GM18868 (cell line): ENCODE measurements around the gene CDC42BPA.
"Not testable (repeated sequence)": the region's sequence is repeated elsewhere in the genome, so short reads cannot be mapped to it uniquely, and the experiment has no call there.

Experiments used
- ATAC-seq: cut with Tn5 transposase; IDR thresholded peaks from one replicate; pipeline ENCODE4 v1.9.1; 2021; ENCODE audit warnings: mild to moderate bottlenecking, moderate library complexity; ENCODE audit not compliant: unreplicated experiment

The CDC42BPA gene

GRCh38 chr1:226973371-226973897 is 344.9 kb downstream of the CDC42BPA start:
- no peak for ATAC-seq

GRCh38 chr1:226972931-226973330 is 345.4 kb downstream of the CDC42BPA start:
- ATAC-seq = no peak

GRCh38 chr1:226971765-226972164 is 346.5 kb downstream of the CDC42BPA start:
- ATAC-seq = no peak

- no peak for ATAC-seq
Observed at GRCh38 chr1:226967665-226968064, 350.6 kb downstream of the CDC42BPA start.

- ATAC-seq = no peak
Observed at GRCh38 chr1:226966683-226967082, 351.6 kb downstream of the CDC42BPA start.

GRCh38 chr1:226965581-226966440 is 352.5 kb downstream of the CDC42BPA start:
- no peak for ATAC-seq

- ATAC-seq = no peak
Observed at GRCh38 chr1:226964611-226965486, 353.4 kb downstream of the CDC42BPA start.

GRCh38 chr1:226964068-226964425 is 354.2 kb downstream of the CDC42BPA start:
- ATAC-seq = no peak

GRCh38 chr1:226962421-226963391 is 355.6 kb downstream of the CDC42BPA start:
- ATAC-seq = no peak

GRCh38 chr1:226960944-226961765 is 357.1 kb downstream of the CDC42BPA start:
- no peak for ATAC-seq

- no peak for ATAC-seq
Observed at GRCh38 chr1:226960256-226960655, 358.0 kb downstream of the CDC42BPA start.

GRCh38 chr1:226958300-226958699 is 360.0 kb downstream of the CDC42BPA start:
- no peak for ATAC-seq

- ATAC-seq = no peak
Observed at GRCh38 chr1:226957714-226958113, 360.6 kb downstream of the CDC42BPA start.

GRCh38 chr1:226956942-226957713 is 361.2 kb downstream of the CDC42BPA start:
- ATAC-seq = no peak

GRCh38 chr1:226955857-226956256 is 362.4 kb downstream of the CDC42BPA start:
- ATAC-seq = not testable (repeated sequence)

GRCh38 chr1:226954777-226955176 is 363.5 kb downstream of the CDC42BPA start:
- no peak for ATAC-seq

GRCh38 chr1:226954337-226954736 is 364.0 kb downstream of the CDC42BPA start:
- no peak for ATAC-seq

GRCh38 chr1:226953175-226953800 is 365.0 kb downstream of the CDC42BPA start:
- no peak for ATAC-seq

- ATAC-seq = no peak
Observed at GRCh38 chr1:226952118-226952441, 366.2 kb downstream of the CDC42BPA start.
